HG03439 (cell line): ENCODE measurements around the gene C8B.

Experiments
- ATAC-seq: cut with Tn5 transposase; IDR thresholded peaks from one replicate; pipeline ENCODE4 v1.9.1; 2021; ENCODE audit warnings: mild to moderate bottlenecking, moderate library complexity; ENCODE audit not compliant: unreplicated experiment

The C8B gene

DNA sequence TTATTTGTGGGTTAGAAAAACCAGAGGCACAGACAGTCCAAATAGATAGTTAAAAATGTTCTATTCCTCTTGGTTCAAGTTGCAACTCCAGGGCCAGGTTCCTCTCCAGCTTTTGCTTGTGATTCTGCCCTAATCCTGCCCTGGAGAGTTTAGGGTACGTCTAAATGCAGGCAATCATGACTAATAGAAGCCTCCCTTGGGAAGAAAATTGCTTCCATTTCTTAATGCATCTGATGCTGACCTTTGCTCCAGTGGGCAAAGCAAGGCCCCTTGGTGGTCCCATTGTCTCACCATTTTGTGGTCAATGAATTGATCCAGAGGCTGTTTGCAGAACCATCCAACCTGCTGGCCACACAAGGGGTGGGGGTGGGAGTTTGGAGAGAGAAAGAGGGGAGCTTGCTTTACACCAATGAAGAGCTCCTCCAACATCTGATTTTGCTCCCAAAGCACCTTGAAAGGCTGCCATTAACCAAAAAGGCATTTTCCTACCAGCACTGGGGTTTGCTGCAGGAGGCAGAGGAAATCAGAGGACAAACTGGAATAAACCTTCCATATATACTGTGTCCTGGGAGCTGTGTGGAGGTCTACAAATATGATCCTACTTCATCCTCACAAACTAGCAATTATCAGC is 31.3 kb downstream of the C8B start:
- ATAC-seq: no peak

- ATAC-seq: no peak
Measured at GRCh38 chr1:56933606-56934005, 32.2 kb downstream of the C8B start.

DNA sequence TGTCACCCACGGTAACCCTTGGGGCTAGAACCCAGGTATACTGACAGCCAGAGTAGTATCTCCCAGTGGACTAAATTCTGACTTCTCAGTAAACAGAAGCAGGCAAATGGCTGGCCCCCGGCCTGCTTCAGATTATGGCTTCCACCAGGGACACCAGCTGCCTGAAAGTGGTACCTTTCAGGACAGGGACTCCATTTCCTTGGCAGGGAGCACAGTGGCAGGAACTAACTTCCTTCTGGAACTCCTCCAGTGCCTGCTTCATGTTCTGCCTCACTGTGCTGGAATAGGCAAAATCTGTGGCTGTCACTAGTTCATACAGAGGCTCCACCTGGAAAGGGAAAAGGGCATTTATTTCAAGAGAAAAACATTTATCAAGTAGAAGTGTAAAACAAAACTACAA is 32.7 kb downstream of the C8B start:
- no peak for ATAC-seq

DNA sequence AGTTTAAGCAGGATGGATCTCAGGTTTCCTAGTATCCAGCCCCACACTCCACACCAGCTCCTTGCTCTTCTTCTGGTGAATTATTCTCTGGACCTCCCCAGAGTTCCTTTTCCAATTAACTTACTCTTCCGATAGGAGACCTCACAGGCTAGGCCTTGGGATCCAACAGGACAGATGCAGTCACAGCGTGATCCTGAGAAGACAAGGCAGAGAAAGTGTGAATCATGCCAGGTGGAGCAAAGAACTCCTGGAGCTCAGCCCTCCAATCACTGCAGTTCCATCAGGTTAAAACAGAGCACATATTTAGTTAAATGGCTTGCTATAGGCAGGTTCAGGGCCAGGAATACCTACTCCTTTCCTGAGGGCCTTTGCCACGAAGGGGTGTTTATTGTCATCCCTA is 34.1 kb downstream of the C8B start:
- no peak for ATAC-seq

DNA sequence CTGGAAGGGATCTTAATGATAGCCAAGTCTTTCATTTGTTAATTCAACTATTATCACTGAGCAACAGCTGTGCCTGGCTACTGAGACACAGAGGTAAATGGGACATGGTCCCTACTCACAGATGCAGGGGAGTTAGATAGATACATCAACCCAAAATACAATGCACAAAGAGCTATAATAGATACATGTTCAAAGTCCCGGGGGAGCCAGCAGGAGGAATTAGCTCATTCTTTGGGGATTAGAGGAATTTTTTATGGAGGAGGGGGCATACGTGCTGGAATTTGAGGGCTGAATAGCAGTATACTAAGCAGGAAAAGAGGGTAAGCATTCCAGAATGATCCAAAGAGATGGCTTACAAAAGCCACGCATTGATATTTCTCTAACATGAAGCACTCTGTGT is 34.6 kb downstream of the C8B start:
- no peak for ATAC-seq

GRCh38 chr1:56929492-56929891 is 36.3 kb downstream of the C8B start:
- ATAC-seq: no peak

GRCh38 chr1:56927986-56928385 is 37.8 kb downstream of the C8B start:
- no peak for ATAC-seq

DNA sequence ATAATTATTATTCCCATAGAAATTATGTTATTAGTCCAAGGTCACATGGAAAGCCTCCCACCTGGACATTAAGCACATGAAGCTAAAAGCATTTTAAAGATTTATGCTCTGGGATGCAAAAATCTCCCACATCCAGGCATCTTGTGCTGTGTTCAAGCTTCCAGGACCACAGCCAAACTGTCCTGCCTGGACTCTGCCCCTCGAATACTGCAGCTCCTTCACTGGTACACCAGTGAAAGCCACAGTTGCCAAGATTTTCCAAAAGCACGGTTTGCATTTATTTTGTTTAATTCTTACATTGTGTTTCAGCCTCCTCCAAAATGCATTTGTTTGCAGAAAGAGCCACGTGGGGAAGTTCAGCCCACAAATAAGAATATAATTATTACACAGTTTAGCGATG is 38.6 kb downstream of the C8B start:
- no peak for ATAC-seq

DNA sequence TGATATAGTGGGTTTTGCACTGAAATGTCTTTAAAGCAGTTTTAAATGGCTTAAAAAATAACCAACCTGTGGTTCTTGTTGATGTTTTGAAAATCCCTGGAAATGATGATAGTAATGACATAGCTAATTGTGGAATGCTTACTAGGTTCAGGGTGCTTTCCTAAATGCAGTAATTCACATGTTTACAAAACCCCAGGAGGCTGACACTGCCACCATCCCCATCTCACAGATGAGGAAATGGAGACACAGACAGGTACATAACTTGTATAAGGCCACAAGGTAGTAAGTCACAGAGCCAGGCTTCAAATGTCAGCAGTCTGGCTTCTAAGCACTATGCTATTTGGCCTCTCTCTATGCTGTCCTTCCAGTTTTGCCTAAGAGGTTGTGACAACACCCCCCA is 40.6 kb downstream of the C8B start:
- ATAC-seq: no peak

DNA sequence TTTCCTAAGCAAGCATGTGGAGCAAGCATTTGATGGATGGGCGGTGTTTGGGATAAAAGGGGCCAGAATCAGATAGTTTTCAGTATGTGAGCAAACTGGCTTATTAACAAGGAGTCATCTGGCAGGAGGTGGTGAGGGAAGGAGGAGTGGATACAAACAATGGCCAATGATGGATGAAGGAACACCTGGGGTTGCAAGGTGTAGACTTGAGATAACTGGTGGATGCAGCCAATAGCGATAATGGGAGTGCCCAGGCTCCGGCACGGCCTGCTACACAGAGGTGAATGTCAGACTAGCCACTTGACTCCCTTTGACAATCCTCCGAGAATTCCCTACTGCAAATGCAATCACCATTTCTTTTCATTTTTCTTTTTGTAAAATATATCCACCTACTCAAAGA is 41.7 kb downstream of the C8B start:
- ATAC-seq: no peak

DNA sequence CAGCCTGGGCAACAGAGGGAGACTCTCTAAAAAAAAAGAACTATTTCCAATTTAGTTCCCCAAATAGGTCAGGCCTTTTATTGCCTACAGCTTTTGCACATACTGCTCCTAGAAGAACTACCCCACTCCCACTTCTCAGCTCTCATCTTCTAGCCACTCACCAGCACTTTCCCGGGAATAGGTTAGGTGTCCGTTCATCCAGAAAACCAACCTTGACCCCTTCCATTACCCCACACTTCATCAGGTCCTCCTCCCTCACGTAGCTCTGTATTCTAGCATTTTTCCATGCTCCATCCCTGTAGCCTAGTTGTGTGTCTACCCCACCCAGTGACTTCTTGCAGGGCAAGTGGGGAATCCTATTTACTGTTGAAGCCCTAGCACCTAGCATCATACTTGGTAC is 42.6 kb downstream of the C8B start:
- ATAC-seq: no peak

GRCh38 chr1:56922507-56922906 is 43.3 kb downstream of the C8B start:
- ATAC-seq: no peak

GRCh38 chr1:56922070-56922469 is 43.7 kb downstream of the C8B start:
- ATAC-seq: no peak

DNA sequence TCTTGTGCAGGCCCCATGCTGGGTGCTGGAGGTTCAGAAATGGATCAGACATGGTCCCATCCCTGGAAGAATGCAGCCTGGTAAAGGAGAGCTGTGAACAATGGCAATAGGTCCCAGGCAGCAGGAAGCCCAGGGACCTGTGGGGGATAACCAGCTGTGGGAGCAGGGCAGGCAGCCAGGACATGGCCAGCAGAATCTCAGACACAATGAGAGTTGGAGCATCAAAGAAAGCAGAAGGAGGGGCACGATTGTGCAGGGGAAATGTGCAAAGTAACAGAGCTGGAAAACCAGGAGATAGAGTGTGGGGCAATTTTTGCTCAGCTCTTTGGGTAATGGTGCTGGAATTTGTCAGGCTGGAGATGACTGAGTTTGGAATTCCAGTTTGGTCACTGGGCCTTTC is 44.3 kb downstream of the C8B start:
- no peak for ATAC-seq

DNA sequence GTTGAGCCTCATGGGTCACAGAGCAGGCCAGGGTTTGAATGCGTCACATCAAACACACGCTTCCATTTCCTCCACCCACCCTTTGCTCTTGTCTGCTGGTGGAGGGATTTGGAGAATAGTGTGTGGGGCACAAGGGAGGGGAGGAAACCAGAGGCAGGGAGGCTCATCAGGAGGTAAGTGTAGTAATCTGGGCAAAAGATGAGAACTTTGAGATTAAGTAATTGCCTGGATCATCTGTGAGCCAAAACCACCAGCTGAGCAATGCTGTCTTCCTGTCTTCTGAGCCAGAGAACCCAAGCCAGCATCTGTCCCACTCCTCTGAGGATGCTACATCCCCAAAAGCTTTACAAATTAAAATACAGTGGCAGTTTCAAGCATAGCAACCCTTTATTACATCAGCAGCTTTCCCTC is 45.2 kb downstream of the C8B start:
- no peak for ATAC-seq

DNA sequence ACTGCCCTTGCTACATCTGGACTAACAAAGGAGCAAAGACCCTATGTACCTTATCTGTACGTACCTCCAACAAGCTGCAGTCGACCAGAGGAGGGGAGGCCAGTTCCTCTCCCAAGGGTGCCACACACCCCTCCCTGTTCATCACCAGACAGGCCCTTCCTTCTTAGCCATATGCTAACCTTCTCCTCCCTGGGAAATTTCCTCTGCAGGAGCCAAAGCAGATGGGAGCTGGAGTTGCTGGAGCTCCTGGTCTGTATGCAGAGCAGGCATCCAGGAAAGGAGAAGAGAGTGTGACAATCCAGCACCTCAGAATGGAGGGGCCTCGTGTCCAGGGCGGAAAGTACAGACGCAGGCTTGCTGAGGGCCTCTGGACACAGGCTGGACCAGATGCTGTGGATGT is 48.5 kb downstream of the C8B start:
- no peak for ATAC-seq

- ATAC-seq: no peak
Measured at GRCh38 chr1:56916630-56917029, 49.2 kb downstream of the C8B start.

DNA sequence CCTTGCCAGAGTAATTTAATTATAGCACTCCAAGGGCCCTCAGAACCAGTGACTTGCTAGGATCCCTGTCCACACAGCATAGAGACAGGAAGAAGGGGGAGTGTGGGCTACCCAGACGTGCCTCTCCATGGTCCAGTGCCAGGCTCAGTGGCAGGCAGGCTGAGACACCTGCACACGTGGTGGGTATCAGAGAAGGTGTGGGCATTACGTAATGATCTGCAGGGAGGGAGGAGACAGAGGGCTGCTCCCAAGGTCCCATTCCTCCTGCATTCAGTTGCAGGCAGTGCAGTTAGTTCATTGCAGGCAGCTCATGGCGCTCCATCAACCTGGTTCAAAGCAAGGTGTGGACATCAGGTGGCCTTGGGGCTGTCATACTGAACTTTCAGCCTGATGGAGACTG is 49.9 kb downstream of the C8B start:
- no peak for ATAC-seq

- ATAC-seq: no peak
Measured at GRCh38 chr1:56912325-56912724, 53.5 kb downstream of the C8B start.

DNA sequence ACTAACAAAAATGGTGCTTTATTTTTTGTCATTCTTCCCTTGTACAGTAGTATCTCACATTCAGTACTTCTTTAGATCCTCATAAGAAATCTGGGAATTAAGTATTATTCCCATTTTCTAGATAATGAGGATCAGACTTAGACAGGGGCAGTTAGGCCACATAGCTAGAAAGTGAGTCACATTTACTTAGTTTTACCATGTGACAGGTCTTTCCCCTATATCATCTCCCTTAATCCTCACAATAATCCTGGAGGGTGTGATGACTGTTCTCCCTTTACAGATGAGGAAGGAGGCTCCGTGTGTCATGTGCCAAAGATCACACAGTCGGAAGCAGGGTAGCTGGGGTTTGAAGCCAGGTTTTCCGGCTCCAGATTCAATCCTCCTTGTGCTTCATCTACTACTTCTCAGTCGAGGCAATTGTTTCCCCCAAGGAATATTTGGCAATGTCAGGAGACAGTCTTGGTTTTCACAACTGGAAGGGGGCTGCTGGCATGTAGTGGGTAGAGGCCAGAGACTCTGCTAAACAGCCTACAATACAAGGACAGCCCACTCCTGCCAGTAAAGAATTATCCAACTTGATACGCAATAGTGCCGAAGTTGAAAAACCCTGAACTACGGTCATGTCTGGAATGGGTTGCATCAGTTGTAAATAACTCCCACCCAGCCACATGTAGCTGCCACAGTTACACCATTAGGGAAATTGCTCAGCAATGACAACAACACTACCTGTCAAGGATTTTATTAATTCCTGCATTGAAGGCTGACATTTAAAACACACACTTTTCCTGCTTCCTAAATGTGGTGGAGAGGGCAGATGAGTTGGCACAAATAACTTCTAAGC is 54.5 kb downstream of the C8B start:
- ATAC-seq: no peak

DNA sequence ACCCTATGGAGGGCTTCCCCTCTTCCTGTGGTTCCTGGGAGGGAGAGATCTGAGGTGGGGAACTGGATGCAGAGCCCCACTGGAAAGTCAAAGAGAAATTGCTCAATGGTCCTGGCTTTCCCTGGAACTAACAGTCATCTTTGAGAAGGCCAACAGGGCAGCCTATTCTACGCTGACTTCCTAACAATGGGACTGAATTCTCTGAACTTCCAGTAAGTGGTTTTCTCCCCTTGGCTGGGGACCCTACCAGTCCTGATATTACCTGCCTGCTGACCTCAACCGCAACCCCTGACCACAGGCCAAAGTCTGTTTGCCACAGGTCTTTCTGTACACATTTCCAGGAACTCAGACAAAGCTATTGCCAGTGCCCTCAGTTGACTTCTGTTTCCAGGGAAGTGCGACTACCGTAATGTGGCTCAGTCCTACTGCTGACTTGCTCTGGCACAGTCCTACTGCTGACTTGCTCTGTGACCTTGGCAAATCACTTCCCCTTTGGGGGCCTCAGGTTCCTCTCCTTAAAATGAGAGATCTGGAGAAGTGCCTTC is 55.3 kb downstream of the C8B start:
- ATAC-seq: no peak

- ATAC-seq: no peak
Measured at GRCh38 chr1:56908619-56909221, 57.1 kb downstream of the C8B start.
